HUES64 (cell line): ENCODE measurements around the gene TRIM72.
"Not testable (repeated sequence)": the region's sequence is repeated elsewhere in the genome, so short reads cannot be mapped to it uniquely, and the experiment has no call there.

Experiments used
- H3K27ac ChIP-seq: 2 replicates; pipeline ENCODE4 v1.7.0; 2013; ENCODE audit warnings: low read depth, low read length, inconsistent platforms
- H3K27me3 ChIP-seq: 2 replicates; pipeline ENCODE4 v1.6.1; 2013; ENCODE audit warnings: mild to moderate bottlenecking, low read length; ENCODE audit not compliant: insufficient read depth
- H3K36me3 ChIP-seq: 2 replicates; pipeline ENCODE4 v1.6.1; 2013; ENCODE audit warnings: mild to moderate bottlenecking, low read length; ENCODE audit not compliant: insufficient read depth
- H3K4me1 ChIP-seq: 2 replicates; pipeline ENCODE4 v1.6.1; 2013; ENCODE audit warnings: mild to moderate bottlenecking, low read length, moderate library complexity; ENCODE audit not compliant: insufficient read depth
- H3K4me3 ChIP-seq: 2 replicates; pipeline ENCODE4 v1.5.1; 2013; ENCODE audit warnings: mild to moderate bottlenecking, low read length, moderate library complexity
- H3K9ac ChIP-seq: 2 replicates; pipeline ENCODE4 v1.6.1; 2013; ENCODE audit warnings: mild to moderate bottlenecking, low read depth, low read length
- H3K9me3 ChIP-seq: 2 replicates; pipeline ENCODE4 v1.6.1; 2013; ENCODE audit warnings: low read depth, low read length; ENCODE audit not compliant: insufficient read depth
- WGBS: fragments of 150-250, 120-280 bp; methylation state at CpG from one replicate; pipeline ENCODE4 v1.1.7; 2013; ENCODE audit warnings: missing lambda C conversion rate; 5-methylcytosine and 5-hydroxymethylcytosine counted together

The TRIM72 gene

GRCh38 chr16:31277659-31278260, 63.8 kb downstream of the TRIM72 start:
- H3K9ac ChIP-seq: no peak overlapping the region
- H3K9me3 ChIP-seq: no peaks in the 10 kb centered on the region
- H3K4me1 ChIP-seq: 0 out of 2 replicates have a peak, but pooled peaks cover 8% of the 10 kb centered on the region
- no peaks in the 10 kb centered on the region for H3K27me3 ChIP-seq
- H3K4me3 ChIP-seq: no peak overlapping the region
- no peak overlapping the region for H3K27ac ChIP-seq
- no peaks in the 10 kb centered on the region for H3K36me3 ChIP-seq
- WGBS: 92% methylated on average over 17 of the region's 17 CpGs

- not testable (repeated sequence) for H3K4me3 ChIP-seq, H3K36me3 ChIP-seq
Observed at GRCh38 chr16:31278853-31279252, 64.9 kb downstream of the TRIM72 start.

More at GRCh38 chr16:31278853-31279252, 64.9 kb downstream of the TRIM72 start:
- H3K27me3 ChIP-seq, H3K27ac ChIP-seq, H3K4me1 ChIP-seq, H3K9me3 ChIP-seq, H3K9ac ChIP-seq: not testable (repeated sequence)
- WGBS: 100% methylated on average over 2 of the region's 4 CpGs
